Measurements from ENCODE around the gene JMY.
"Not testable (repeated sequence)": the region's sequence is repeated elsewhere in the genome, so short reads cannot be mapped to it uniquely, and the experiment has no call there.

JMY gene

GRCh38 chr5:79237740-79238560 lies 2.0 kb downstream of the JMY start:
- no peak for DNase-seq

- DNase-seq, result no peak
Observed at GRCh38 chr5:79240561-79240960, 4.6 kb downstream of the JMY start.

DNA sequence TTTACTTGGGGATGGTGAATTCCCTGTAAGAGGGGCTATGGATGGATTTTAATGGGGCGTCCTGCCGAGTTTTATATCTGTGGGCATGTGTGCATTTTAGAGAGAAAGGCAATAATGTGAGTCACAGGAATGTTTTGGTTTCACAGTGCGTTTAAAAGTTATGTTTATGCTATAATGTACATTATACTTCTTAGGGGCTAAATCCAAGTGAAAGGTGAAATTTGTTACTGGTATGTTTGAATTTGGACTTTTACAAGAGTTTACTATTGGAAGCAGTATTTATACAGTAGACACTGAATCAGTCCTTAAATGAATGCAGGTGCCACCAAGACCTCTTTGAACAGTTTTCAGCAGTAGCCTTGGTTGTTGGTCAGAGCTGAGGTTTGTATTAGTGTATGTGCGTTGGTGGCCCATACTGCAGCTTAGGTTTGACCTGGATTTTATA lies 5.6 kb downstream of the JMY start:
- no peak for DNase-seq

GRCh38 chr5:79242242-79243039 lies 6.5 kb downstream of the JMY start:
- no peak for DNase-seq

GRCh38 chr5:79243224-79243623 lies 7.3 kb downstream of the JMY start:
- DNase-seq, result no peak

- DNase-seq, result not testable (repeated sequence)
Observed at GRCh38 chr5:79254067-79254466, 18.1 kb downstream of the JMY start.

DNA sequence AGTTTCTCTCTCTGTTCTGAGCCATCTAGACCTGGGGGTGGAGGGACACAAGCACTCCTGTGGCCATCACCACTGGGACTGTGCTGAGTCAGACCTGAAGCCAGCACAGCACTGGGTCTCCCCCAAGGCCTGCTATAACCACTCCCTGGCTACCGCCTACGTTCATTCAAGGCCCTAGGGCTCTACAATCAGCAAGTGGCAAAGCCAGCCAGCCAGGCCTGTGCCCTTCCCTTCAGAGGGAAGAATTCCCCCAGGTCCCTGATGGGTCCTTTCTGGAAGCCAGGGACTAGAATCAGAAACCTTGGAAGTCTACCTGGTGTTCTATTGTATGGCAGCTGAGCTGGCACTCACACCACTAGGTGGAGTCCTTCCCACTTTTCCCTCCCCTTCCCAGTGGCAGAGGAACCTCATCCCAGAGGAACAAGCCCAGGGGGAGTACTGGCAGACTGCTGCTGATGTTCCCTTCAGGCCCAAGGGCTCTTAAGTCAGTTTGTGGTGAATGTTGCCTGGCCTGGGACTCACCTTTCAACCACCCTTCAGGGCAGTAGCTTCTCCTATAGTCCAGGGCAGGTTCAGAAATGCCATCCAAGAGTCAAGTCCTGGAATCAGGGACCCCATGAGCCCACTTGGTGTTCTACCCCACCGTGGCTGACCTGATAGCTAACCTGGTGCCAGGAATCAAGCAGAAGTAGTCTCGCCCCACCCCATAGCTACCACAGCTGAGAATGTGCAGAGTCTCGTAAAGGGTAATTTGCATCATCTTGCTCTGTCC lies 20.0 kb downstream of the JMY start:
- no peak for DNase-seq

DNA sequence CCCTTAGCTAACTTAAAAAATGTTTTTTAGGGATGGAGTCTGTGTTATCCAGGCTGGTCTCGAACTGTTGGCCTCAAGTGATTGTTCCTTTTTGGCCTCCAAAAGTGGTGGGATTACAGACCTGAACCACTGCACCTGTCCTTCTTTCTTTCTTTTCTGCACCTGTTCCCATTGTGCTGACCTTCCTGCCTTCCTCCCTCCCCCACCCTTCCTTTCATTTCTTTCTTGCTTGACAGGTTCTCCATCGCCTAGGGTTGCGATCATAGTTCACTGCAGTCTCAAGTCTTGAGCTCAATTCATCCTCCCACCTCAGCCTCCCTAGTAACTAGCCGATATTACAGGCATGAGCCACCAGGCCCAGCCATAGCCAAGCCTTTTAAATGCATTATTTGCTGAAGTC lies 20.6 kb downstream of the JMY start:
- no peak for DNase-seq

DNA sequence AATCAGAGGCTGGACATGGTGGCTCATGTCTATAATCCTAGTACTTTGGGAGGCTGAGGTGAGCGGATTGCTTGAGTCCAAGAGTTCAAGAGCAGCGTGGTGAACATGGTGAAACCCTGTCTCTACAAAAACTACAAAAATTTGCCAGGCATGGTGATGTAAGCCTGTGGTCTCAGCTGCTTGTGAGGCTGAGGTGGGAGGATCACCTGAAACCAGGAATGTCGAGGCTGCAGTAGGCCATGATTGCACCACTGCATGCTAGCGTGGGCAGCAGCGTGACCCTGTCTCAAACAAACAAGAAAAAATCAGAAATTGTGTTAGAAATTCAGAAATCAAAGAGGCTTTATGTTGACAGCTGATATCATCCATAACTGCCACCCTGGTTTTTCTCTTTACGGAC lies 21.4 kb downstream of the JMY start:
- DNase-seq, result no peak

GRCh38 chr5:79258801-79259200 lies 22.9 kb downstream of the JMY start:
- no peak for DNase-seq

- DNase-seq, result no peak
Observed at GRCh38 chr5:79259383-79259782, 23.5 kb downstream of the JMY start.

GRCh38 chr5:79259810-79260209 lies 23.9 kb downstream of the JMY start:
- no peak for DNase-seq

GRCh38 chr5:79261897-79262296 lies 26.0 kb downstream of the JMY start:
- DNase-seq, result no peak

GRCh38 chr5:79263290-79263689 lies 27.4 kb downstream of the JMY start:
- DNase-seq, result no peak

GRCh38 chr5:79267180-79267579 lies 31.2 kb downstream of the JMY start:
- DNase-seq, result no peak

GRCh38 chr5:79269733-79270166 lies 33.8 kb downstream of the JMY start:
- DNase-seq, result no peak

DNA sequence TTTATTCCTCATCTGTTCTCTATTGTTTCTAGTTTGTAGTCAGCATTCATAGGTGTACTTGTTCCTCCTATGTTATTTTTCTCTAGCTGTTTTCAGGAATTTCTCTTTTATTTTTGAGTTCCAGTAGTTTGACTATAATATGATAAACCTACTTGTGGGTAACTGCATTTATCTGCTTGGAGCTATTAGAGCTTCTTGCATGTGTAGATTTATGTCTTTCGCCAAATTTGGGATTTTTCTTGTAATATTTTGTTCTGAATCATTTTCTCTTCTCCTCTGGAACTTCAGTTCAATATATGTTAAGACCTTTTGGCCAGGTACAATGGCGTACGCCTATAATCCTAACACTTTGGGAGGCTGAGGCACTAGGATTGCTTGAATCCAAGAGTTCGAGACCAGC lies 37.4 kb downstream of the JMY start:
- DNase-seq, result no peak

DNA sequence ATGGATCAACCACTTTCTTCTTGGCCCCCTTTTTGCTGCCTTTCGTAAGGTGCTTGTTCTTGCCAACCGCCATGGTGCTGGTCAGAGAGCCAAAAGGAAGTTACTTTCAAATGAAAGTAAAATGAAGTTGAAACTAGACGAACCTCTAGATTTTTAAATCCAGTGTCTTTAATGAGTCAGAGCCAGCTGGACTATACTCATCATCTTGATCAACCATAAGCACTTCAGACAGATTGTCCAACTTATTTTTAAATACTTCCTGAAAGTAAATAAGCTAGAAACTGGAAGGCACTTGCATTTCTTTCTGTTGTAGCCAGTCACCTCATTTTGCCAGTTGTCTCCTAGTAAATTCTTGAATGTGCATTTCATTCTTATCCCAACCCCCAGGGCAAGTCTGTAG lies 48.9 kb downstream of the JMY start:
- DNase-seq, result no peak

DNA sequence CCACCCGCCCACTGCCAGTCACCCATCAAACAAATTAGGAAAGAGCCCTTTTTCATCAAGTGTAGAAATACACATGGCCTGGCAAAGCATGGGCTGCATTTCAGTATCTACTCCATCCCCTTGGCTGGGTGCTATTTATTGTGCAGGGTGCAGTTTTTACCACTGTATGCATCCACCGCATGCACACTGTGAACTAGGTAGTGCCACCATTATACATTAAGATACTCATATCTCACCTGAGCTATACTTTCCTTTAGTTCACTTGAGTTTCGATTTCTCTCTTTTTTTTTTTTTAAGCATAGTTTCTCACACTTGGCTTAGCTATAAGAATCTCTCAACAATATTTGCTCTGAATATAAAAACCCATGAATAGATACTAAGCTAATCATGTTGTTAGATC lies 49.4 kb downstream of the JMY start:
- DNase-seq, result no peak

DNA sequence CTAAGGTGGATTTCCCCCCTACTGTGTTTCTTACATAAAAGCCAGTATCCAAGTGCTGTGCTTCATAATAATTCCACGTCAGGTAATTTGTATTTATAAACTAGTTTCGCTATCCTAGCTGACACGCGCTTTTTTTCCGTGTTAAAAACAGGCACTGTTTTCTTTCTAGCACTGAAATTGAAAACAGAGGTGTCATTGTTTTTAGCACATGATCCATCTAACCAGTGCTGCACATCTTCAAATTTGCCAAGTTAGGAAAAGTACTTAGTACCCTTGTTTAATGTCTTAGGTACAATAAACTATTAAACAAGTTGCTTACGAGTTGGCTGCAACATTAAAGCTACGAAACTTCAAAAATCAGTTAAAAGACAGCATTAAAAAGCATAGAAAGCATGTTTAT lies 49.9 kb downstream of the JMY start:
- no peak for DNase-seq

GRCh38 chr5:79287380-79287779 lies 51.4 kb downstream of the JMY start:
- no peak for DNase-seq

DNA sequence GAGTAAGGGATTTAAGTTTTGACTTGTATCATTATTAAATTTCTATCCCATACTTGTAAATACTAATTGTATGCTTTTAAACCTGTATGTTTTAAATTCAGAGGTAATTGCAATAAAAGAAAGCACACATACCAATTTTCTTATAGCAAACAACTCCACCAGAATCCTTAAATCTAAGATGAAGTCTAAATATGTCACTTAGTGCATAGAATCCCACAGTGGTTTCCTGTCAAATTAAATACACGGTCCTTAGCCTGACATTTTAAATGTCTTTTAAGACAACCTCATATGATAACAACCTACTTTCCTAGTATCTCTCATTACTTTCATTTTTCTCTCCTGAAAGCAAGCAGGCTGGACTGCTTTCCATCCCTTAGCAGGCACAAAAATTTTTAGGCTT lies 52.0 kb downstream of the JMY start:
- DNase-seq, result no peak

- DNase-seq, result no peak
Observed at GRCh38 chr5:79295029-79295428, 59.1 kb downstream of the JMY start.

GRCh38 chr5:79297661-79298060 lies 61.7 kb downstream of the JMY start:
- no peak for DNase-seq
